Activated CD4-positive, alpha-beta T cell treated with anti-CD3 and anti-CD28 coated beads, Interleukin-2, Interleukin-4, amounts not matched to agents 100 ng/mL and 50 ng/mL, durations not matched to agents 16 hours and 8 hours (primary cell): ENCODE measurements around the gene ARID5B.
"Not testable (repeated sequence)": the region's sequence is repeated elsewhere in the genome, so short reads cannot be mapped to it uniquely, and the experiment has no call there.

ENCODE experiments used
- DNase-seq: peaks from one replicate; pipeline ENCODE4 v3.0.0-alpha.2; 2020; ENCODE audit warnings: low spot score

Gene ARID5B

GRCh38 chr10:61964949-61965702 lies 63.6 kb downstream of the ARID5B start:
- no peak for DNase-seq

DNA sequence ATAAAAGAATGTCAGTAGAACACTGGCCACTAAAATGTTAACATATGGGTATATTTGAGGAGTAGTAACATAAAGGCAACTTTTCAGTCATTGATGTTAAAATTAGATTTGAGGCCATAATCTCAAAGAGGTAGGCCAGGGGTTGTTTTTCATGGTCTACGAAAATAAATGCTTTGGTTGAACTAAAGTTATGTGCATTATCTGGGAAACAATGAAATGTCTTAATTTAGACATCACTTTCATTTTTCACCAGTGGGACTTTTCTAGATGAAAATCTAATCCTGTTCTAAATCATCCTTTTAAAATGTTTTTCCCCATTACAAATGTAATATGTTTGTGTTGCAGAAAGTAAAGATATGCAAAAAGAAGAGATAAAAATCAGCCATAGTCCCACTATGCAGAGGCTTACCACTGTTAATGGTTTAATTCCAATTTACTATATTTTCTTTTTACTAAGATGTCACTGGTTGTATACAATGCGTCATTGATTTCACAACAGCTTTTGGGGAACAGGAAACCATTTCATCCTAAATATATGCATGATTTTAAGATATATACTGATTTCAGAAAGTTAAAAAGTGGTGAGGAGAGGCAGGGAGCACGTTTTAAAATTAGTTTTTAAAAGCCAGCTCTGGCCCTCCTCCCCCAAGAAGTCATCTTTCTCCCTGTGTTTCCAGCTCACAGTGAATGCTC lies 64.3 kb downstream of the ARID5B start:
- no peak for DNase-seq

DNA sequence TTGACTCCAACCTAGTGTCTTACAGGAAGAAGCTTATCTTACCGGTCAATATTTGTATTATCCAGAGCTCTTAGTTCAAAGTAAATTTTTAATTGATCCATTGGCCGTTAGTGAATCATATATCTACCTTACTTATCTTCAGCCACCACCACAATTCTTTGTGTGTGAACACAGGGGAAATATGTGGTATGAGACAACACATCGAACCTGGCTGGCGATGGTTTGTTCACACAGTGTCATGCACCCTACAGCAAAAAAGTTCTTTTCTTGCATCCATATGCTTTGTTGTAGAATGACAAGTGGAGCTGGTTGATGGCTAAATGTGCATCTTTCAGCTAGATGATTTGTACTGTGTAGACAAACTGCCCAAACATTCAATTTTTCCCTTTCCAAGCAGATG lies 65.8 kb downstream of the ARID5B start:
- DNase-seq = no peak

GRCh38 chr10:61970182-61971002 lies 68.9 kb downstream of the ARID5B start:
- DNase-seq = no peak

DNA sequence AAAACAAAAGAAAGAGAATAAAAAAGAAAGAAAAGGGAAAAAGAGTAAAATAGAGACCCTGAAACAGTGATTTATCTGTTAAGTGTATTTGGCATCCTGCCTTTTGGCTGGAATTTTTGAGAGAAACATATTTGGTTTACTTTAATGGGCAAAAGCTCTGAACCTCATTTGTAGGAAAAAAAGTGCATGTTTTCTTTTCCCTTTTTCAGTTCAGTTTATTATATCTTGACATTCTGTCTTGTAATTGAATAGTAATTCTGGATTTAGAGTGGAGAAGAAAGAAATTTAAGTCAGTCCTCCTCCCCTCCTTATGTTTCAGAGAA lies 69.5 kb downstream of the ARID5B start:
- DNase-seq = no peak

DNA sequence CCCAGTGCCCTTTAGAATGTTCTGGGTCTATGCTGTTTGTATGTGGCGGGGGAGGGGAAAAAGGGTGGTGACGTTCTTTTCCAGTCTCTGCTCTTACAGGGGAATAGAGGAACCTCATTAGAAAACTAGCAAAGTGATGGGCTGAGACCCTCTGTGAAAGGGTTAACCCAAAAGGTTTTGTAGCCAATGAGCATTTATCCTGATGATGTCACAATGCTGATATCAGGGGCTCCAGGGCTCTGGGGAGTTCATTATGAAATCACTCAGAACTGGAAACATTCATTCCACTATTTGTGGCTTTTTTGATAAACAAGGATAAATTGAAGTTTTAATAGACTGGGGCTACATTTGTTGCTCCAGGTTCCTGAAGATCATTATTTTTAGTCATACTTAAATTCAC lies 71.7 kb downstream of the ARID5B start:
- DNase-seq = no peak

GRCh38 chr10:61973906-61974305 lies 72.4 kb downstream of the ARID5B start:
- DNase-seq = no peak

- no peak for DNase-seq
Measured at GRCh38 chr10:61974601-61975390, 73.3 kb downstream of the ARID5B start.

DNA sequence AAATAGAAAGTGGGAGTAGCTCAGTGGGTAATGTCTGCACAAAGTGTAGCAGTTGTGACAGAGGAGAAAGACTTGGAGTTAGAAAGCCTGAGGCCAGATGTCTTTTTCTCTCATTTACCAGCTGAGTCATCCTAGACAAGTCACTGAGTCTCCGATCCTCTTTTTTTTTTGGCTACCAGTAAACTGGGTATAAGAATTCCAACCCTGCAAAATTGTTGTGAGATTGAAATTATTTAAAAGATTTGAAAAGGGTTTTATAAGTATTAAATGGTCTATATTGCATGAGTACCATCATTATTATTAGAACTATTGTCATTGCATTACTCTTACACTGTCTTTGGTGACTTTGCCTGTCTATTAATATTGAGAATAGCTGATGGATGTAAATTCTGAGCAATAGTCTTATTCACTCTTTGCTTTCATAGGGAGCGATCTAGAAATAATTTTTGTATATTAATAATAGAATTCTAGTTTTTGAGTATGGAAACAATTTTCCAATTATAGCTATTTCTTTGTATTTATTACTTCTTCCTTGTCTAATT lies 74.0 kb downstream of the ARID5B start:
- DNase-seq = no peak

GRCh38 chr10:61976951-61977721 lies 75.6 kb downstream of the ARID5B start:
- not testable (repeated sequence) for DNase-seq

DNA sequence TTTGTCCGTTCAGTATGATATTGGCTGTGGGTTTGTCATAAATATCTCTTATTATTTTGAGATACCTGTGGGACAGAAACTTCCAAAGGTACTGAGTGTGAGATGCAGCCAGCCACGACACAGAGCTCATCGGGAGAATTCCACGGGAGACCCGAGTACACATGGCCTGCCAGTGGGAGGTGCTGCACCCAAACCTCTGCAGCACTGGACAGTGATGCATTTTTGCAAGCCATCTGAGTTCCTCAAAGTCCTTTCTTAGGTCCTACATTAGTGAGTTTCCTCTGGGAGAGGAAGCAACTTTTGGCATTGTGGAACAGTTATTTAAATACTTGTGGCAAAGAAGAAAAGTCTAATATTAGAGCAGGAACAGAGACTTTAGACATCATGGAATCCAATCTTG lies 77.5 kb downstream of the ARID5B start:
- DNase-seq = no peak

GRCh38 chr10:61981460-61981859 lies 80.0 kb downstream of the ARID5B start:
- no peak for DNase-seq

- DNase-seq = no peak
Measured at GRCh38 chr10:61983255-61983654, 81.8 kb downstream of the ARID5B start.

GRCh38 chr10:61984803-61985418 lies 83.4 kb downstream of the ARID5B start:
- no peak for DNase-seq

DNA sequence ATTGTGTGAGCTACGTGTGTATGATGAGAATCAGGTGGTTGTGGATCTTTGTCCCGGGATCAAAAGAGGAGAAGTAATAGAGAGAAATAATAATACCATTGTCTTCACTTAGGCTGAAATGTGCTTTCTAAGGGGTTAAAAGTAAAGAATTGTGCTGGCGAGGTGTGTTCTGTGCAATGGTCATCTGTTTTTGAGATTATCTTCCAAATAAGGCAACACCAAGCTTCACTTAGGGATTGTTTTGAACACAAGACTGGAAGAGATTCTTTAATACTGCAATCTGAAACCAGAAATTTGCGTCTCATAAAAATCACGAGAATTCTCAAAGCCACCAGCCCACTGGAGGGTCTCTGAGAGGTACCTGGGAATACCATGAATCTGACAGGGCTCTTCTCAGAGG lies 84.2 kb downstream of the ARID5B start:
- DNase-seq = no peak

DNA sequence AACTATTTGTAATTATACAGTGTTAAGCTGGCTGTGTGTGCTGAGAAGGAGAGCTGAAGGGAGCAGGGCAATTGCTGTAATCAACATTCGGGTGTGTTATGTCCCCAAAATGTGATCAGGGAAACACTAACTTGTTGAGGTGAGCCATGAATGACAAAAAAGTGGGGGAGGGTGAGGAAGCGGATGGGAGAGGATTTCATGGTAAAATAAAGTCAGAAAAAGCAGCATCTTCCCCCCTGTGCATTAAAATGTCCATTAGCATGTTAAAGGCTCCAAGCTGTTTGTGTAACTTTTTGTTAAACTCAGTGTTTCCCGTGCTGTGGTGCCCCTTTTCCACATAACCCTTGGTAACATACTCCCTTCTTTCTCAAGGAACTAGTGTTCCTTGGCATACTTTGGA lies 84.9 kb downstream of the ARID5B start:
- no peak for DNase-seq

DNA sequence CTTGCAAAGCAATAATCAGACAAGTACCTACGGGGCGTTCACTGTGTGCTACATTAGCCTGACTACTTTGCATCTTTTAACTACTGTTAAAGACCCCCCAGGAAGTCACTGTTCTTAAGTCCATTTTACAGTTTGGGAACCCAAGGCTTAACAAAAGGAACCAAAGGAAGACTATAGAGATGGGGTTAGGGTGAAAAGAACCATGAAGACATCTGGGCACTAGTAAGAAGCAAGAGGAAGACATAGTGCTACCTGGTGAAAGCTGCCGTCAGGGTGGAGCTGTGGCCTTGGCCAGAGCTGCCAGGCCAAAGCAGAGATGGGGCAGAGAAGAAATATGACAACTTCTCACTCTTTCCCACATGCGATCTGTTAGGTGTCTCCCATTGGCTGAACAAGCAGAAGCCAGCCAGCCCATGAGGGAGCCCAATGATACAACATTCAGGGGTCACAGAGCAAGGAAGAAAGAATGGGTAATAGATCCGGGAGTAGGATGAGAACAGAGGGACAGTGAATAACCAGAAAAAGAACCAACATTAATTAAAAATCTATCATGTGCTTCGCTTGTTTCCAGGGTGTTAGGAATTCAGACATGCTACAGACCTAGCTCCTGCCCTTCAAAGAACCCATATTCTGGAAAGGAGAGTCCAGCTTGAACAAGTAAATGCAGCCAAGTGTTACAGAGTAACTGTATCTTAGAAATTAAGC lies 85.4 kb downstream of the ARID5B start:
- no peak for DNase-seq

DNA sequence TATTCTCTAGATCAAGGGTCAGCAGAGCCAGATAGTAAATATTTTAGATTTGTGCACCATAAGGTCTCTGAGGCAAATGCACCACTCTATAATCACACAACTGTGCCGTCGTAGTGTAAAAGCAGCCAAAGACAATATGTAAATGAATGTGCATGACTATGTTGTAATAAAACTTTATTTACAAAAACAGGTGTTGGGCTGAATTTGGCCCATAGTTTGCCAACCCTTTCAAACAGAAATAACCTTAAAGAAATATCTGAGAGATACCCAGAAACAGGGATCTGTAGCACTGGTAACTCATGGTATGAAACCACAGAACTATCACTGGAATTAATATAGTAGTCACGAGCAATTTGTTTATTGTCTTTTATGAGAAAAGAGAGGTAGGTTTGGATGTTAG lies 86.0 kb downstream of the ARID5B start:
- DNase-seq = no peak

- peak; percentile 90 for DNase-seq
Measured at GRCh38 chr10:61987951-61988379, 86.5 kb downstream of the ARID5B start.
